T-helper 2 cell treated with Interferon-gamma antibody and Interleukin-4, amounts not matched to agents 100 ng/mL and 5 ng/mL, for 36 hours (primary cell): ENCODE data around the gene ADAMTS10. TPM values are rescaled to one million over a fixed set of nuclear protein-coding genes. Genes with fewer than 3 reads are reported as not detected.
"Not testable (repeated sequence)": the region's sequence is repeated elsewhere in the genome, so short reads cannot be mapped to it uniquely, and the experiment has no call there.

Source experiments
- intact Hi-C: fragments of 100-400 bp; cut with micrococcal nuclease; formaldehyde crosslinking; loops from one replicate; pipeline ENCODE4 v1.15.1; 2023
- total RNA-seq: library from RNA; stranded (reverse); gene quantifications from 2 replicates; pipeline ENCODE4 v1.2.3, GENCODE V29; 2022

ADAMTS10 gene
- total RNA-seq, 1 donor from 2014 or later = 6.4 TPM

DNA sequence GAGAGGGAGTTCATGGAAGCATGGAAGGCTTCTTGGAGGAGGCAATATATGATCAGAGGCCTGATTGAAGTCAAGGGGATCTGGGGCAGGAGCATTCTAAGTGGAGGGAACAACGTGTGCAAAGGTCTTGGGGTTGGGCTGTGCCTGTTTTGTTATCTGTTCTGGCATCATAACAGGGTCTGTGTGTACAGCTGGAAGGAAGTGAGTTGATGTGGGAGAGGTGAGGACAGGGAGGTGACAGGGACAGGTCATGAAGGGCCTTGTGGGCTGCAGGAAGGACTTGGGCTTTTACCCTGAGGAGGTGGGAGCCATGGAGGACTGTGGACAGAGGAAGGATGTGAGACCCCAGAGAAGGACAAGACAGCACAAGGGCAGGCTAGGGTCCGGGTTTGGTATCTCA, 18.7 kb upstream of the ADAMTS10 start:
- intact Hi-C loops = no loop called here

DNA sequence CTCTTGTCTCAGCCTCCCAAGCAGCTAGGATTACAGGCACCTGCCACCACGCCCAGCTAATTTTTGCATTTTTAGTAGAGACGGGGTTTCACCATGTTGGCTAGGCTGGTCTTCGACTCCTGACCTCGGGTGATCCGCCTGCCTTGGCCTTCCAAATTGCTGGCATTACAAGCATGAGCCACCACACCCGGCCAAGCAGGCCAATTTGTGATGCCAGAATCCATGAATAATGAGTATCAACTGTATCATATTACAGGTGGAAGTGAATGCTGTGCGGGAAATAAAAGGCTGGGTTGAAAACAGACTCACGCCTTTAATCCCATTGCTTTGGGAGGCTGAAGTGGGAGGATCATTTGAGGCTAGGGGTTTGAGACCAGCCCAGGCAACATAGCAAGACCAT, 16.3 kb upstream of the ADAMTS10 start:
- intact Hi-C loops = no loop called here

DNA sequence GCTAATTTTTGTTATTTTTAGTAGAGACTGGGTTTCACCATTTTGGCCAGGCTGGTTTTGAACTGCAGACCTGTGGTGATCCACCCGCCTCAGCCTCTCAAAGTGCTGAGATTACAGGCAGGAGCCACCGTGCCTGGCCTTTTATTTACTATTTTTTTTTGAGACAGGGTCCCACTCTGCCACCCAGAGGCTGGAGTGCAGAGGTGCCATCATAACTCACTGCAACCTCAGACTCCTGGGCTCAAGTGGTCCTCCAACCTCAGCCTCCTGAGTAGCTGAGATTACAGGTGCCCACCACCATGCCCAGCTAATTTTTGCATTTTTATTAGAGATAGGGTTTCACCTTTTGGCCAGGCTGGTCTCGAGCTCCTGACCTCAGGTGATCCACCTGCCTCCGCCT, 12.4 kb upstream of the ADAMTS10 start:
- intact Hi-C loops = not testable (repeated sequence)

DNA sequence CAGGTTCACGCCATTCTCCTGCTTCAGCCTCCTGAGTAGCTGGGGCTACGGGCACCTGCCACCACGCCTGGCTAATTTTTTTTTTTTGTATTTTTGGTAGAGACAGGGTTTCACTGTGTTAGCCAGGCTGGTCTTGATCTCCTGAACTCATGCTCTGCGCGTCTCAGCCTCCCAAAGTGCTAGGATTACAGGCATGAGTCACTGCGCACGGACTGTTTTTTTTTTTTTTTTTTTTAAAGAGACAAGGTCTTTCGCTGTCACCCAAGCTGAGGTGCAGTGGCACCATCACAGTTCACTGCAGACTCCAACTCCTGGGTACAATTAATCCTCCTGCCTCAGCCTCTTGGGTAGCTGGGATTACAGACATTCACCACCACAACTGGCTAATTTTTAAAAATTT, 8.2 kb upstream of the ADAMTS10 start:
- intact Hi-C loops = no loop called here

DNA sequence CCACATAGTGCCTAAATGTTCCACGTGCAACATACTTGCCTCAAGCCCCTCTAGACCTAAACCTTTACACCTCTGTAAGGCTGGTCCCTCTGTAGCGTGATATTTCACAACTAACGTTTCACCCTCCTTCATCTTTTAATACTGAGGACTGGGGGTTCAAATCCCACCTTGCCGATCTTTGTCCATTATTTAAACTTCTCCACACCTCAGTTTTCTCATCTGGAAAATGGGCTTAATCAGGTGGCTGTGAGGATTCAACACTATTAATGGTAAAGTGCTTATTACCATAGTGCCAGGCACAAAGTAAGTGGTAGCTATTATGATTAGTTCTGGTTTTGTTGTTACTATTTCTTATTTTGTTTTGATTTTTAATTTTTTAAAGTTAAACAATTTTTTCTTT, 7.5 kb upstream of the ADAMTS10 start:
- intact Hi-C loops = no loop called here

DNA sequence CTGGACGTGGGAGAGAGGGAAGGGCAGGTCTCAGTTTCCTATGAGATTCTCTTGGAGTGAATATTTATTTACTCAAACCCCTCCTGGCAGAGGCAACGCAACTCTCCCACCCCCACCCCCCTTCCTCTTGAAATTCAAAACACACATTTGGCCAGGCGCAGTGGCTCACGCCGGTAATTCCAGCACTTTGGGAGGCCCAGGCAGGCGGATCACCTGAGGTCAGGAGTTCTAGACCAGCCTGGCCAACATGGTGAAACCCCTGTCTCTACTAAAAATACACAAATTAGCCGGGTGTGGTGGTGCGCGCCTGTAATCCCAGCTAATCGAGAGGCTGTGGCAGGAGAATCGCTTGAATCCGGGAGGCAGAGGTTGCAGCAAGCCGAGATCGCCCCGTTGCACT, 6.8 kb upstream of the ADAMTS10 start:
- intact Hi-C loops = not testable (repeated sequence)

DNA sequence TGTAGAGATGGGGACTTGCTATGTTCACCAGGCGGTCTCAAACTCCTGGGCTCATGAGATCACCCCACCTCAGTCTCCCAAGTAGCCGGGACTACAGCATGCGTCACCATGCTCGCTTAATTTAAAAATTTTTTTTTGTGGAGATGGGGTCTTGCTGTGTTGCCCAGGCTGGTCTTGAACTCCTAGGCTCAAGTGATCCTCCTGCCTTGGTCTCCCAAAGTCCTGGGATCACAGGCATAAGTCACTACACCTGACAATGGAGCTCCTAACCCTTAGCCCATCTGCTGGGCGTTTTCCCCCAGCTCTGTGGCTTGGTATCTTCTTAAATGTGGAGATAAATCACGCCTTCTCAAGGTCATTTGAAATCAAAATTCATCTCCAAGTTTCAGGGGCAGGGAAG, 6.3 kb upstream of the ADAMTS10 start:
- intact Hi-C loops = no loop called here

DNA sequence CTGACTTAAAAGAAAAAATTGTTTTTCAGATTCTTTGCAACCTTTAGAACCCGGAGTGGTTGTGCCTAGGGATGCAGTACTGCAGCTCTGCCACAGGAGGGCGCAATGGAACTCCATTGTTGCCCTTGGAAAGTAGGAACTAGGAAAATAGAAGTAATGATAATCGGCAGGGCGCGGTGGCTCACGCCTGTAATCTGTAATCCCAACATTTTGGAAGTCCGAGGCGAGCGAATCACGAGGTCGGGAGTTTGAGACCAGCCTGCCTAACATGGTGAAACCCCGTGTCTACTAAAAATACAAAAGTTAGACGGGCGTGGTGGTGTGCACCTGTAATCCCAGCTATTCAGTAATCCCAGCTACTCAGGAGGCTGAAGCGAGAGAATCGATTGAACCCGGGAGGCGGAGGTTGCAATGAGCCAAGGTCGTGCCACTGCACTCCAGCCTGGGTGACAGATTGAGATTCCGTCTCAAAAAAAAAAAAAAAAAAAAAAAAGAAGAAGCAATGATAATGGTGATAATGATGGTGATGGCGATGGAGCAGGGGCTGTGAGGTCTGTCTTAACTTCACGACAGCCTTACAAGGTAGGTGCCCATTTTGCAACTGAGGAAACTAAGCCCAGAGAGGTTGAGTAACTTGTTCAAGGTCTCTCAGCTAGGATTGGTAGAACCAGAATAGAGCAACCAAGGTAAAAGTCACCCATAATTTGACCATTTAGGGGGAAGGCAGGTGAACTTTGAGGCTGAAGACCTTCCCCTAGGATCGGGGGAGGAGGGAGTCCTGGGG, 5.5 kb upstream of the ADAMTS10 start:
- intact Hi-C loops = no loop called here

DNA sequence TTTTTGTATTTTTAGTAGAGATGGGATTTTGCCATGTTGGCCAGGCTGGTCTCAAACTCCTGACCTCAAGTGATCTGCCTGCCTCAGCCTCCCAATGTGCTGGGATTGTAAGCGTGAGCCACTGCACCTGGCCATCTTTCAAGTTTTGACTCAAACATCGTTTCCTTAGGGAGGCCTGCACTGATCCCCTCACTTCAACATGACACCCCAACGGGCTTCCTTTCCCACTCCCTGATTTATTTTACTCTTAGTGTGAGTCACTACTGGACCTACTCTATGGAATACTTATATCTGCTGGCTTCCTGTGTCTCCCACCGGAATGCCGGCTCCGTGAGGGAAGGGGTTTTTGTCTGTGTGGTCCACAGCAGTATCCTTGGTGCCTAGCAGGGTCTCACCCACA, 4.5 kb upstream of the ADAMTS10 start:
- intact Hi-C loops = no loop called here

DNA sequence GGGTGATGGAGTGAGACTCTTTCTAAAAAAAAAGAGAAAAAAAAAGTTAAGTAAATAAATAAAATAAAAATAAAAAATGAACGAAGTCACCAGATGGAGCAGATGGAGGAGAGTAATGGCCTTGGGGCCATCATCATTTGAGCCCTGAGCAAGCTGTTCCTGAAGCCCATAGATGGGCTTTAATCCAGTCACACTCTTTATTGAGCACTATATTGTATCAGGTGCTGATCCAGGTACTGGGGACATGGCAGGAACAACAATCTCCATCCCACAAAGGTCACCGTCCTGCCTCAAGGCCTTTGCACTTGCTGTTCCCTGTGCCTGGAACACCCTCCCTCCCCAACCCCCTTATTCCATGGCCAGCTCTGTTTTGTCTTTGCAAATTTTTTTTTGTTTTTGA, 3.9 kb upstream of the ADAMTS10 start:
- intact Hi-C loops = no loop called here

DNA sequence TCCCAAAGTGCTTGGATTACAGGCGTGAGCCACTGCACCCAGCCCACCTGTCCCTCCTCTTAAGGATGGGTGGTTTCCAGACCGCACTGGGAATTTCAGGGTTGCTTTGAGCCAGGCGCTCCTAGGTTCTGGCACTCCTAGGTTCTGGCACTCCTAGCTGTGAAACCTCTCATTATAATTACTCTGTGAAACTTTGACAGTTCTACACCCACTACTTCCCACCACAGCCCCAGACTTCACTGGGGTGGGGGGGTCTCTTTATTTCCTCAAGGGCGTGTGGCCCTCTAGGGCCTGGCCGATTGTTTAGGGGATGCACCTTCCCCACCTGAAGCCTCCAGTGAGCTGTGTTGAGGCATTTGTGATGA, 2.3 kb upstream of the ADAMTS10 start:
- intact Hi-C loops = no loop called here

DNA sequence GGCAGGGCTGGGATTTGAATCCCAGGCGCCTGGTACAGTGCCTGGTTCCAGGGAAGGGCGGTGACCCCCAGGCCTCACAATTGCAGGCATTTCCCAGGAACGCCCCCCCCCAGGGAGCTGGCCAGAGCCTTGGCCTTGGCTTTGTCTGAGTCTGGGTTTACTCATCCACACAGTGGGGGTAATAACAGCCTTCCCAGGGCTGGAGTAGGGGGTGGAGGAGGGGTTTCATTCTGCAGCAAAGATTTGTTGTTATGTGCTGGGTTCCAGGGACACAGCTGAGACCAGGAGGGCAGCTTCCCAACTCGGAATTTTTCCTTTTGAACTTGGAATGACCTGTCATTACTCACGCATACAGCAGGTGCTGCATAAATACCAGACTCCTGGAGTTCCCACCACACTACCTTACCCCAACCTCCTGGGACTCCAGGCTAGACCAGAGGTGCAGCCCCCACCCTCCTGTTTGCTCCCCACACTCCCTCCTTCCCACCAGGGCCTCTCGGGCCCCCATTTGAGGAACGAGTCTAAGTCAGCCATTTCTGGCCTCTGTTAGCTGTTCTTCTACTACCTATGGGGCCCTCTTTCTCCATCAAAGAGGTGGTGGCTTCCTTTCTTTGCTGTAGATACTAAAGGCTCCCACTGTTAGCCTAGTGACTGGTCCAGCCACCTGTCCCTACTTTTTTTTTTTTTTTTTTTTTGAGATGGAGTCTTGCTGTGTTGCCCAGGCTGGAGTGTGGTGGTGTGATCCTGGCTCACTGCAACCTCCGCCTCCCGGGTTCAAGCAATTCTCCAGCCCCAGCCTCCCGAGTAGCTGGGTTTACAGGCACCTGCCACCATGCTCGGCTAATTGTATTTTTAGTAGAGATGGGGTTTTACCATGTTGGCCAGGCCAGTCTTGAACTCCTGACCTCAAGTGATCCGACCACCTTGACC, 1.6 kb upstream of the ADAMTS10 start:
- intact Hi-C loops = no loop called here

DNA sequence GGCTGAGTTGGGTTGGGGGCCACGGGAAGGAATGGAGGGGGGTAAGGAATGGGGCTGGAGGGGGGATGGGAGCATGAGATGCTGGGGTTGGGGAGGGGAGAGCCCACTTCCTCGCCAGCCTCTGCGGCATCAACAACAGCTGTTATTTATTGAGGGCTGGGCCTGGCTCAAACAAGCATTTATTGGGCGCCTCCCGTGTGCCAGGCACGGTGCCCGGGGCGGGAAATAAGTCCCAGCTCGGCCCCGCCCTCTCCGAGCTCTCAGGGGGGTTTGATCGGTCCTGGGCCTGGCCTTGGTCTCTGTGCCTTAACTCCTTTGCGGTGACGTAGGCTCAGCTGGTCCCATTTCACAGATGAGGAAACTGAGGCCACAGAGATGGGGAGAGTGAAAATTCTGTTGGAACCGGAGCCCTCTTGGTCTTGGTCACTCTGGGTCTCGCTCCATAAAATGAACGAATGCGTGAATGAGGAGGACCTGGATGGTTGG, 919 bp upstream of the ADAMTS10 start:
- intact Hi-C loops = no loop called here

DNA sequence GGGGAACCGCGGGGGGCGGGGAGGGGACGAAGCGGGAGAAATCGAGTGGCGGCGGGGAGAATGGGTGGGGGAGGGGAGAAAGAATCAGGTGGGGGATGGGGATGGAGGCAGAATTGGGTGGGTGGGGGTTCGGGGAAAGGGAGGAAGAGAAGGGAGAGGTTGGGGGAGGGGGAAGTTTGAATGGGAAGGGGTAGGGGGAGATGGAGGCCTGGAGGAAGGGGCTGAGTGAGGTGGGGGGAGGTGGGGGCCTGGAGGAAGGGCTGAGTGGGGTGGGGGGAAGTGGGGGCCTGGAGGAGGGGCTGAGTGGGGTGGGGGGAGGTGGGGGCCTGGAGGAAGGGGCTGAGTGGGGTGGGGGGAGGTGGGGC, 403 bp upstream of the ADAMTS10 start:
- intact Hi-C loops = no loop called here

DNA sequence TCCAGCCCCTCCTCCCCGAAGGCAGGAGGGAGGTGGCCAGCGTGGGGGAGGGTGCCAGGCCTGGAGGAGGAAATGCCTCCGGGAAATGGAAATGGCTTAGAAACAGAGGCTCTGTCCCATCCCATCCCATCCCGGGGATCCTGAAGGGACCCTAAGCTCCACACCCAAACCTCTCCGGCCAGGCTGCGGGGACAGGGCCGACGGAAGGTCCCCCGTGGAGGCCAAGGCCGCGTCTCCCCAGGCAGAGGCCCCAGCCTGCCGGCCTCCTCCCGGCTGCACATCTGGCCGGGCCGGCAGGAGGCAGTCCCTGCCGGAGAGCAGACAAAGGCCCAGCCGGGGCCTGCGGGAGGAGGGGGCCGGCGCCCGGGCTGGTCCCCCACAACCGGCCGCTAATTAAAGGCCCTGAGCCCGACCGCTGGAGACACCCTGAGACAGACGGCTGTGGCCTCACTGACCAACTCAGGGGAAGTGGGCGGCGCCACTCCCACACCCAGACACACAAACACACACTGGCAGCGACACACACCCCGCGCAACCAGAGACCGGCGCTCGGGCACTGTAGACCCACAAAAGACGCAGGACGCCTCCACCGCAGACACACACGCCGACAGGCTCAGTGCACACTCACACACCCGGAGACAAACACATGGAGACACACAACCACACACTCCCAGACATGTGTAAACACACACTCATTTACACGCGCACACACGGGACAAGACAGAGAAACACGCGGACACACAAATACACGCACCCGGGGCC, 1.1 kb downstream of the ADAMTS10 start:
- intact Hi-C loops = no loop called here

DNA sequence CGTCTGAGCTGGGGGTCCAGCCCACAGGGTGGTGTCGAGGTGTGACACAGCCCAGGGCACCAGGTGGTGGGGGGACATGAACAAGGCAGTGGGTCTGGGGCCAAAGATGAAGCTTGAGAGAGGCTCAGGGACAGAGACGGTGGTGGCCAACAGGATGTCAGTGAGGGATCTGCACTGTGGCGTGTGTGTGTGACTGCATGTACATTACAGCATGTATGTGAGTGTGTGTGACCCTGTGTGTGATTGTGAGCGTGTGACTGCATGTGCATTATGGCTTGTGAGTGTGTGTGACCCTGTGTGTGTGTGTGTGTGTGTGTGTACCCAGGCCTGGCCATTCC, 1.6 kb downstream of the ADAMTS10 start:
- intact Hi-C loops = no loop called here

DNA sequence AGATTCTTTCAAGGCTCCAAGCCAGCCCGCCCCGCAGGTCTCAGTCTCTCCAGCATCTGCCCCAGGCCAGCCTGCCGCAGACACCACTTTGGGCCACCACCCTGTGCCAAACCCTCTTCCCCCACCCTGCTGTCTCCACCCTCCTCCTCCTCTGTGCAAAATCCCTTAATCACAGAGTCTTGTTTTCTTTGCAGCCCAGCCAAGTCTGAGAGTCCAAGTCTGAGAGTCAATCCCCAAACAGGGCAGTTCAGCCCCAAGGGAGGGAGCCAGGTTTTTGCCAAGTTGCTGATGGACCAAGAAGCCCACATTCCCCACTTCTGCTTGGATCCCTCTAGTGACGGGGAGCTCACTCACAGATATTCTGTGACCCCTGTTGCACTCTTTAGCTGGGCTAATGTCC, 3.1 kb downstream of the ADAMTS10 start:
- intact Hi-C loops = no loop called here

DNA sequence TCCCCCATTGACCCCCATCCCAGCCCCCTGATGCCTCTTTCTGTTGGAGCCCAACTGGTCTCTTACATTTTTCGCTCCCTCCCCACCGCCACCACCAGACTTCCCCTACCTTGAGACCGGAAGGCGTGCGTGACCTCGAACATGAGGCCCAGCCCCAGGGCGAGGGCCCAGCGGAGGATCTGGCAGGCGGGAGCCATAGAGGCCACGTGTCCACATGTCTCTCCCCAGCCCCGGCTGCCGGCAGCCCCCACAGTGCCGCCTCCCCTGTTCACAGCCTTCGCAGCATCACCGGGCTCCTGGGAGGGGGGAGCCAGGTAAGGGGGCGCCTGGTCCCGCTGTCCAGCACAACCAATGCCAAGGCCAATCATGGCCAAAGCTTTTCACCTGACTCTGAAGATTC, 5.0 kb downstream of the ADAMTS10 start:
- intact Hi-C loops = no loop called here

DNA sequence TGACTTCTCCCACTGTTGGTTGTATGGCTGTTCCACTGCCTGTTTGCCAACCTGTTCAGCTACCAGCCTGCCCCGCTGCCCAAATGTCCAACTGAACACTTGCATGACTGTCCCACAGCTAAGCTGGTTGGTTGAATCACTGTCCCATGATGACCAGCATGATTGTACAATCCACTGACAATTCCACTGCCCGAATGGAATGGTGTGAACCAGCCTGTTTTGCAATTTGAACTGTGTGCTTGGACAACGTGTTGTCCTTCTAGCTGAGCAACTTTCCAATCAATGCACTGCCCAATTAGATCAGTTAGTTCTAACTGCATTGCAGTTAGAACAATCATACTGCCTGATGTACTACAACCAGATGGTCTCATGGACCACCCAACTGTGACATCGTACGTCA, 8.7 kb downstream of the ADAMTS10 start:
- intact Hi-C loops = no loop called here

DNA sequence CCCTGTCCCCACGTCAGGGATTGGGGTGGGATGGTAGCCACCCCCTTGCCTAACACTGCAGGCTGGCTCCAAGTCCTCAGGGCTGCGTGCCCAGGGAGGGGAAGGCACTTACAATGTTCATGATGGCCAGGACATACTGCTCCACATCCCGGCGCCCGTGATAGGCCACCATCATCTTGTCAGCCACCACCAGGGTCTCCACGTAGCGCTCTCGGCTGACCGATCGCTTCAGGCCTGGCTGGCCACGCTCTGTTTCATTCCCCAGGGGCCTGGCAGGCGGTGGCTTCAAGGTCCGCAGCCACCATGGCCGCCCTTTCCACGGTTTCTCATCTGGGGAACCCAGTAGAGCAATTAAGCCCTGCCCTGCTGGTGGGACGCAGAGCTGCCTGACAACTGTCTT, 9.7 kb downstream of the ADAMTS10 start:
- intact Hi-C loops = no loop called here

DNA sequence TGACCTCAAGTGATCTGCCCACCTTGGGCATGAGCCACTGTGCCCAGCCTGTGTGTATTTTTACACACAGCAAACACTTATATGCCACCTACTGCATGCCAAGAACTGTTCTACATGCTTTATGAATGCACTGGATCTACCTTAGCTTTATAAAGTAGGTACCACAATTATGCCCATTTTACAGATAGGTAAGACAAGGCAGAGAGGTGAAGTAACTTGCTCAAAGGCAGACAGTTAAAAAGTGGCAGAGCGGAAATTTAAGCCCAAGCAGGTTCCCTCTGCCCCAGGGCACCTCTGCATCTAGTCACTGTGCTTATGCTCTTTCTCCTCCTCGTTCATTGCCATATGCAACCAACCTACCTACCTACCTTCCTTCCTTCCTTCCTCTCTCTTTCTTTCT, 10.5 kb downstream of the ADAMTS10 start:
- intact Hi-C loops = no loop called here

DNA sequence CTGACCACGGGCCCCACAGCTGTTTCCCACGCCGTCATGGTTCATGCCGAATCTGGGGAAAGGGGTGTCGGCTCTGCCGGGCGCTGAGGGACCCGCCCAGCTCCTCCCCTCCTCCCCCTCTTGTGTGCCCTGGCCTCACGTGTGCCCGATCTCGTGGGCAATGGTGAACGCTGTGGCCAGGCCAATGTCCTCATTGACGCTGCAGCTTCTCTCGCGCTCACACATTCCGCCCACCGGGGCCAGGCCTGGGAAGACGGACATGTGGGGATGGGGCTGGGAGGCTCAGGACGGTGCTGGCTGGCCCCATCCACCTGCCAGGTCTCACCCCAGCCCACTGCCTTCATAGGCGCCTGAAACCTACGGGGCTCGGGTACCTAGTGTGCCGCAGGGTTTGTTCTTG, 14.3 kb downstream of the ADAMTS10 start:
- intact Hi-C loops = no loop called here
